Uterus (tissue), 2 donors: Measurements from ENCODE around the gene C16orf89.

ENCODE experiments used
- CTCF ChIP-seq, 4 experiments: fragments of 200-600 bp in 2 of 4; fragments of 450-650 bp in 2 of 4; sonication (generic) in 2 of 4; IDR thresholded peaks; one replicate each; pipeline ENCODE4 v1.5.1; 2016 to 2019; ENCODE audit warnings: antibody characterized with exemption in 4 of 4, mild to moderate bottlenecking in 2 of 4, moderate library complexity in 1 of 4
- POLR2A ChIP-seq, 2 donors: fragments of 450-650 bp; IDR thresholded peaks; one replicate each; pipeline ENCODE4 v1.6.1; 2016; ENCODE audit warnings: antibody characterized with exemption in 2 of 2, mild to moderate bottlenecking in 1 of 2, moderate library complexity in 1 of 2

GRCh38 chr16:5007256-5007655 lies 58.5 kb downstream of the C16orf89 start:
- TF ChIP-seq CTCF (IDR thresholded peaks at IDR 0.05) (no peak), POLR2A (IDR thresholded peaks at IDR 0.05) (no peak)
